H7 (cell line): ENCODE data around the gene MYL3. TPM values are rescaled to one million over a fixed set of nuclear protein-coding genes. Genes with fewer than 3 reads are reported as not detected.

ENCODE experiments used
- DNase-seq: peaks from one replicate; pipeline ENCODE4 v3.0.0; 2012
- H3K27me3 ChIP-seq: 2 replicates; pipeline ENCODE4 v1.6.0; 2011; ENCODE audit warnings: mild to moderate bottlenecking, low read length; ENCODE audit not compliant: control insufficient read depth, insufficient read depth
- H3K36me3 ChIP-seq: replicated peaks from 2 replicates; pipeline ENCODE4 v1.5.1; 2011; ENCODE audit warnings: low read length; ENCODE audit not compliant: control insufficient read depth, insufficient read depth
- H3K4me3 ChIP-seq: 2 replicates; pipeline ENCODE4 v1.5.1; 2011; ENCODE audit warnings: low read depth, mild to moderate bottlenecking, control low read depth, low read length, moderate library complexity; ENCODE audit not compliant: insufficient read depth
- total RNA-seq: library from RNA; depleted of rRNA; stranded (reverse); fragments of >200 nt; shearing (Covaris generic); gene quantifications from 2 replicates; pipeline ENCODE4 v1.2.3, GENCODE V29; 2014

Gene MYL3
- total RNA-seq, 1 experiment from 2014 or later, result 3.0 TPM

- Histone ChIP-seq H3K4me3 (peak overlapping the region; percentile 77), H3K27me3 (peaks cover 78% of the 10 kb centered on the region), H3K36me3 (no peaks in the 10 kb centered on the region)
- peak; percentile 93 for DNase-seq
Observed at GRCh38 chr3:46881596-46882376, 18.5 kb upstream of the MYL3 start.

- Histone ChIP-seq H3K27me3 (peaks cover 73% of the 10 kb centered on the region), H3K4me3 (peak overlapping the region; percentile 77), H3K36me3 (no peaks in the 10 kb centered on the region)
- DNase-seq, result no peak
Observed at GRCh38 chr3:46880884-46881595, 17.8 kb upstream of the MYL3 start.

GRCh38 chr3:46878781-46879436 lies 15.7 kb upstream of the MYL3 start:
- H3K4me3 ChIP-seq, result no peak overlapping the region
- no peaks in the 10 kb centered on the region for H3K36me3 ChIP-seq
- DNase-seq, result peak; percentile 79
- peaks cover 57% of the 10 kb centered on the region for H3K27me3 ChIP-seq

GRCh38 chr3:46877406-46878125 lies 14.3 kb upstream of the MYL3 start, which contains the start of gene PTH1R:
PTH1R (plus strand) TSS chr3:46877721; CDS start chr3:46883560, 5,839 bp downstream.
- Histone ChIP-seq H3K27me3 (peaks cover 49% of the 10 kb centered on the region), H3K4me3 (no peak within 1 kb of the TSS), H3K36me3 (no peaks in the 10 kb centered on the region)
- DNase-seq, result no peak

- Histone ChIP-seq H3K27me3 (peaks cover 43% of the 10 kb centered on the region), H3K36me3 (no peaks in the 10 kb centered on the region), H3K4me3 (no peak overlapping the region)
- no peak for DNase-seq
Observed at GRCh38 chr3:46876313-46877300, 13.4 kb upstream of the MYL3 start.

GRCh38 chr3:46875560-46875959 lies 12.3 kb upstream of the MYL3 start:
- Histone ChIP-seq H3K36me3 (no peaks in the 10 kb centered on the region), H3K27me3 (peaks cover 32% of the 10 kb centered on the region), H3K4me3 (no peak overlapping the region)
- no peak for DNase-seq

GRCh38 chr3:46874430-46874829 lies 11.2 kb upstream of the MYL3 start:
- DNase-seq, result no peak
- Histone ChIP-seq H3K27me3 (peaks cover 21% of the 10 kb centered on the region), H3K36me3 (no peaks in the 10 kb centered on the region), H3K4me3 (no peak overlapping the region)

- peaks cover 12% of the 10 kb centered on the region for H3K27me3 ChIP-seq
- no peaks in the 10 kb centered on the region for H3K36me3 ChIP-seq
- no peak for DNase-seq
- no peak overlapping the region for H3K4me3 ChIP-seq
Observed at GRCh38 chr3:46873521-46873920, 10.3 kb upstream of the MYL3 start.

GRCh38 chr3:46871222-46871621 lies 8.0 kb upstream of the MYL3 start:
- DNase-seq, result no peak
- H3K36me3 ChIP-seq, result no peaks in the 10 kb centered on the region

GRCh38 chr3:46870651-46871050 lies 7.4 kb upstream of the MYL3 start:
- DNase-seq, result no peak
- Histone ChIP-seq H3K36me3 (no peaks in the 10 kb centered on the region), H3K27me3 (peaks cover 6% of the 10 kb centered on the region), H3K4me3 (no peak overlapping the region)

More at GRCh38 chr3:46871222-46871621, 8.0 kb upstream of the MYL3 start:
- Histone ChIP-seq H3K4me3 (no peak overlapping the region), H3K27me3 (peaks cover 6% of the 10 kb centered on the region)

GRCh38 chr3:46869440-46869839 lies 6.2 kb upstream of the MYL3 start:
- Histone ChIP-seq H3K27me3 (no peaks in the 10 kb centered on the region; the same call in none of the 2 replicates), H3K36me3 (no peaks in the 10 kb centered on the region), H3K4me3 (no peak overlapping the region)
- DNase-seq, result no peak

- Histone ChIP-seq H3K27me3 (no peaks in the 10 kb centered on the region; the same call in none of the 2 replicates), H3K4me3 (no peak overlapping the region), H3K36me3 (no peaks in the 10 kb centered on the region)
- no peak for DNase-seq
Observed at GRCh38 chr3:46868948-46869347, 5.7 kb upstream of the MYL3 start.

GRCh38 chr3:46868287-46868686 lies 5.0 kb upstream of the MYL3 start:
- DNase-seq, result no peak
- Histone ChIP-seq H3K27me3 (no peaks in the 10 kb centered on the region; the same call in none of the 2 replicates), H3K4me3 (no peak overlapping the region), H3K36me3 (no peaks in the 10 kb centered on the region)
